Activated naive CD4-positive, alpha-beta T cell treated with anti-CD3 and anti-CD28 coated beads for 36 hours (primary cell): ENCODE data around the gene ANKRD42. TPM values are rescaled to one million over a fixed set of nuclear protein-coding genes. Genes with fewer than 3 reads are reported as not detected.
A peak's percentile ranks its signal among the peaks of the same experiment; 100 is the strongest.

Source experiments
- CTCF ChIA-PET: fragments of 350-600 bp; sonication (Branson Sonifier 250); formaldehyde crosslinking; loops from one replicate; lab custom pipeline; 2021; ENCODE audit warnings: antibody characterized with exemption; lab: Charles Lee
- DNase-seq: peaks from one replicate; pipeline ENCODE4 v3.0.0-alpha.2; 2020
- H3K27ac Mint-ChIP-seq: one replicate; pipeline ENCODE4 v1.8.0; 2021; ENCODE audit warnings: mild to moderate bottlenecking, mixed read lengths
- H3K27me3 Mint-ChIP-seq: one replicate; pipeline ENCODE4 v1.8.0; 2021; ENCODE audit warnings: low read depth, mixed read lengths
- H3K36me3 Mint-ChIP-seq: one replicate; pipeline ENCODE4 v1.8.0; 2021; ENCODE audit warnings: low read depth, mixed read lengths
- H3K4me1 Mint-ChIP-seq: one replicate; pipeline ENCODE4 v1.8.0; 2021; ENCODE audit warnings: low read depth, mixed read lengths
- H3K4me3 Mint-ChIP-seq: one replicate; pipeline ENCODE4 v1.8.0; 2021; ENCODE audit warnings: mild to moderate bottlenecking, moderate library complexity, mixed read lengths
- H3K9me3 Mint-ChIP-seq: one replicate; pipeline ENCODE4 v1.8.0; 2021; ENCODE audit warnings: mixed read lengths
- intact Hi-C: fragments of 100-400 bp; cut with micrococcal nuclease; formaldehyde crosslinking; loops from one replicate; pipeline ENCODE4 v1.15.1; 2023
- total RNA-seq, 2 experiments: library from RNA; stranded (reverse); gene quantifications; one replicate each; pipeline ENCODE4 v1.2.3, GENCODE V29; 2021

The ANKRD42 gene
- total RNA-seq, 2 experiments from 2014 or later = 2.3 to 2.7 TPM

DNA sequence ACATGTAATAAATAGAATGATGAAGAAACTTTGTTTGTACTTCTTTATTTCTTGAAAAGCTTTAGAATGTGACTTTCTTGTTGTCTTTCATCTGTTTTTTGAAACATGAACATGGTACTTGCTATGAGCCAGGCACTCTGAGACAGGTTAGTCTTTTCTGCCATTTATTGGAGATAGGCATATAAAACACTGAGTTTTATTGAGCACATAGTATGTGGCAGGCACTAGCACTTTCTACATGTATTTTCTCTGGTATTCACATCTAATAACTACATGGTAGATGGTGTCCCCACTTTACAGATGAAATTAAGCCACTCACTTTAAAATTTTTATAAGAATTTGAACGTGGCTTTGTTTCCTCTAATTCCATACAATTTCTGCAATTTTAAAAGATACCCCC lies 7.7 kb upstream of the ANKRD42 start:
- intact Hi-C loops = no loop called here
- no peak overlapping the region for H3K27ac Mint-ChIP-seq
- H3K4me3 Mint-ChIP-seq = no peak overlapping the region
- no peak for DNase-seq
- H3K36me3 Mint-ChIP-seq = peaks cover 37% of the 10 kb centered on the region
- H3K4me1 Mint-ChIP-seq = peaks cover 11% of the 10 kb centered on the region
- H3K9me3 Mint-ChIP-seq = no peaks in the 10 kb centered on the region
- CTCF ChIA-PET = no interaction called here
- H3K27me3 Mint-ChIP-seq = no peaks in the 10 kb centered on the region

DNA sequence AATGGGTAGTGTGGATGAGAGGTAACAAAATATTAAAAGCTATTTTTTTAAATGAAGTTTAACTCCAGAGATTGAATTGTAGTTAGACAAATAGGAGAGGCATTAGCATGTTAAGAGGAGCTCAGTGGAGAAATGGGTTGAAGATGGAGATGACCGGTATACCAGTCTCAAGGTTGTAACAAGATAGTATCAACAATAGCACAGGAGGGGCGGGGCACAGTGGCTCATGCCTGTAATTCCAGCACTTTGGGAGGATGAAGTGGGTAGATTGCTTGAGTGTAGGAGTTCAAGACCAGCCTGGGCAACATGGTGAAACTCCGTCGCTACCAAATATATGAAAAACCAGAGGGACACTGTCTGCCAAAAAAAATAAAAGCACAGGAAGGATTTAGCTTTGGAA lies 6.0 kb upstream of the ANKRD42 start:
- DNase-seq = no peak
- H3K36me3 Mint-ChIP-seq = peaks cover 36% of the 10 kb centered on the region
- no peak overlapping the region for H3K4me3 Mint-ChIP-seq
- CTCF ChIA-PET = interaction anchor here (0.6 kb wide), 1 partner anchor 401 kb away, joined by 3 read pairs; no protein-coding TSS in a partner anchor
- intact Hi-C loops = no loop called here
- H3K4me1 Mint-ChIP-seq = peaks cover 13% of the 10 kb centered on the region
- H3K27me3 Mint-ChIP-seq = no peaks in the 10 kb centered on the region
- no peaks in the 10 kb centered on the region for H3K9me3 Mint-ChIP-seq
- H3K27ac Mint-ChIP-seq = peak overlapping the region; percentile 2

DNA sequence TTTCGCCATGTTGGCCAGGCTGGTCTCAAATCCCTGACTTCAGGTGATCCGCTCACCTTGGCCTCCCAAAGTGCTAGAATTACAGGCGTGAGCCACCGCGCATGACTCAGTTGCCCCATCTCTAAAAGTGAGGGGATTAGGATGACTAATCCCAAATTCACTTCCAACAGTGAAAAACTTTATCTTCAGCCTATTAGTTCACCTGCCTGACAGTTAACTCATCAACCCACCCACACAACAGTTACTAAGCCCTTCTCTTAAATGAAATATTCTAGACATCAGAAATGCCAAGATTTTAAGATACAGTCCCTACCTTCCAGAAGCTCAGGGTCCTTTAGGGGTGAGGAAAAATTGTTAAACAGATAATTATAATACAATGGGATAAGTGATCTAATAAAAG lies 2.0 kb upstream of the ANKRD42 start:
- no peaks in the 10 kb centered on the region for H3K9me3 Mint-ChIP-seq
- CTCF ChIA-PET = interaction anchor here (0.7 kb wide), 1 partner anchor 52 kb away, joined by 3 read pairs; no protein-coding TSS in a partner anchor
- intact Hi-C loops = loop anchor here (5.0 kb wide), 1 partner anchor 459 kb away; the partner anchor contains the start of gene FAM181B
- no peak overlapping the region for H3K4me3 Mint-ChIP-seq
- peaks cover 30% of the 10 kb centered on the region for H3K36me3 Mint-ChIP-seq
- peak overlapping the region; percentile 44 for H3K27ac Mint-ChIP-seq
- no peaks in the 10 kb centered on the region for H3K27me3 Mint-ChIP-seq
- H3K4me1 Mint-ChIP-seq = peaks cover 36% of the 10 kb centered on the region
- no peak for DNase-seq

DNA sequence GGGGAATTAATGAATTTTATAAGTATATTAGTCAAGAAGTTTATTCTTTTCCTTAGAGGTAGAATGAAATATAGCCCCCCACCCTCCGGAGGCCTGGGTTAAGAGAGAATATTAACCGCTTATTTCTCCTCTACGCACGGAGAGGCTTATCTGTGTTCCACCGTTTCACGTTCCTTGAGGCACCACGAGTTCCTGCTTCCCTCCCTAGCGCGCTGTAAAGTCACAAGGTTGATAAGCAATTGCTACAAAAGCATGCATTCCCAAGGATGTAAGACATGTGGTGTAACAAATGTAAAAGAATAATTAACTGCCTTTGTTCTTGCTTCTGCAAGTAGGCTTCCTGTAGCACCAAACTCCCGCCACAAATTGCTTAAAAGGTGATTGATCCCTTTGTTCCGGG lies 1.5 kb upstream of the ANKRD42 start:
- CTCF ChIA-PET = no interaction called here
- Mint-ChIP-seq H3K27me3 (no peaks in the 10 kb centered on the region), H3K9me3 (no peaks in the 10 kb centered on the region), H3K4me1 (peaks cover 41% of the 10 kb centered on the region), H3K36me3 (peaks cover 25% of the 10 kb centered on the region), H3K4me3 (peak overlapping the region; percentile 95), H3K27ac (peak overlapping the region; percentile 95)
- intact Hi-C loops = loop anchor here (5.0 kb wide), 1 partner anchor 460 kb away; the partner anchor contains the start of gene FAM181B
- DNase-seq = no peak

DNA sequence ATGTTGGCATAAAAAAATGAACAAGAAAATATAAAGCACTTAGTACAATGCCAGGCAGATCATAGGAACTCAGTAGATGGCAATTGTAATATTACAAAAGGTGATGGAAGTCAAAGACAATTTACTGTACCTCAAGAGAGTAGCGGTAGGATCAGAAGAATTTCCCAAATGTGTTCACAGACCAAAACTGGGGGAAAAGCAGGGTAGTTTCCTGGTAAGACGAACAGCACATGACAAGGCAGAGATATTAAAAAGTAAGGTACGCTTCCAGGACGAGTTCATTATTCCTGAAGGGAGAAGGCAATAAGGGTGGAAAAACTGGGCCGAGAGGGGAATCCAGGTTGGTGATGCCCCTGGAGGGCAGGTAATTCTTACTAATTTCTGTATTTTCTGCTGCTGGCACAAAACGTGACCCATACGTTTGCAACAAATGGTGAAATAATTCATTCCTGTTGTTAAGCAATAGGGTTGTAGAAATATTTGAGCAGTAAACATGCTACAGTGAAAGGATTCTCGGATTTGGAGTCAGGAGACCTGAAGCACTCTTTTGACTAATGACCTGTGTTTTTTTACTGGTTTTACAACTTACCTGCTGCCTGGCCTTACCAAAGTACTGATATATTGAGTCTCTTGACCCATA lies 786 bp upstream of the ANKRD42 start:
- intact Hi-C loops = loop anchor here (1.0 to 5.0 kb wide), 8 partner anchors 36 to 460 kb away; partner anchors contain the start of genes DDIAS, FAM181B and RAB30
- Mint-ChIP-seq H3K27ac (peak overlapping the region; percentile 95), H3K36me3 (peaks cover 19% of the 10 kb centered on the region)

DNA sequence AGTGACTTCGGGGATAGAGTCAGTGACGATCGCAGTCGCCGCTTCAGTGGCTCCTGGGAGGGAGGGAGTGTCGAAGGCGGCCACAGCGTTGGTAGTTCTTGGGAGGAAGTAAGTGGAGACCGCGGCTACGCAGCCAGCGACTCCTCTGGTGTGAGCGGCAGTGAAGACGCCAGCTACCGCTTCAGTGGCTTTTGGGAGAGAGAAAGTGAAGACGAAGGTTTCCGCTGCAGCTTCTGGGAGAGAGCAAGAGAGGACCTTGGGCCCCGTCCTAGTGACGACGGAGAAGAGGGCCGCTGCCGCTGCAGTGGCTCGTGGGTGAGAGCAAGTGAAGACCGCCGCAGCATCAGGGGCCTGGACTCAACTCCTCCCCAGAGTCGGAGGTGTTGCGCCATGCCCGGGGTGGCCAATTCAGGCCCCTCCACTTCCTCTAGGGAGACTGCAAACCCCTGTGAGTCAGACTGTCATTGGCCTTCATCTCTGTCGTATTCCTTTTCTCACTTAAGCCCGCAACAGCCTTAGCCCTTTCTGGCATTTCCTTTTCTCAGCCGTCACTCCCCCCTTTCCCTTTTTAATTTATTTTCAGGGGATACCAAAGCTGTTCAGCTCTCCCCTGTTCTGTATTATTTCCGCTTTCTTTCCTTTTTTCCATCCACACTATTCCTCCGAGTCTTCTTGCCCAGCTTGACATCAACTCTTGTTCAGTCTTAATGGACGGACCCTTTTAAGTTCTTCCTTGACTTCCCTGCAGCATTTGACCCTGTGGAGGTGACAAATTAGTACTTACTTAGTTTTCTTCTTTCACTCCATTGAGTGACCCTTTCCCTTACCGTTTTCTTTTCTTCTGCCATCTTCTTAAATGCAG lies 1.0 kb downstream of the ANKRD42 start:
- intact Hi-C loops = loop anchor here (1.0 to 5.0 kb wide), 3 partner anchors 56 to 462 kb away; partner anchors contain the start of gene FAM181B
- CTCF ChIA-PET = interaction anchor here (0.7 to 1.0 kb wide), 2 partner anchors 25 to 36 kb away, joined by 3 read pairs; no protein-coding TSS in a partner anchor
- Mint-ChIP-seq H3K27ac (peak overlapping the region; percentile 95), H3K4me1 (peaks cover 41% of the 10 kb centered on the region), H3K4me3 (peak overlapping the region; percentile 95), H3K9me3 (no peaks in the 10 kb centered on the region), H3K36me3 (peaks cover 15% of the 10 kb centered on the region), H3K27me3 (no peaks in the 10 kb centered on the region)
- peak; percentile 64 for DNase-seq

More for the DNA sequence above, 786 bp upstream of the ANKRD42 start:
- CTCF ChIA-PET = interaction anchor here (1.0 kb wide), 1 partner anchor 288 kb away, joined by 3 read pairs; no protein-coding TSS in a partner anchor
- DNase-seq = no peak
- Mint-ChIP-seq H3K9me3 (no peaks in the 10 kb centered on the region), H3K4me1 (peaks cover 43% of the 10 kb centered on the region), H3K27me3 (no peaks in the 10 kb centered on the region), H3K4me3 (peak overlapping the region; percentile 95)

DNA sequence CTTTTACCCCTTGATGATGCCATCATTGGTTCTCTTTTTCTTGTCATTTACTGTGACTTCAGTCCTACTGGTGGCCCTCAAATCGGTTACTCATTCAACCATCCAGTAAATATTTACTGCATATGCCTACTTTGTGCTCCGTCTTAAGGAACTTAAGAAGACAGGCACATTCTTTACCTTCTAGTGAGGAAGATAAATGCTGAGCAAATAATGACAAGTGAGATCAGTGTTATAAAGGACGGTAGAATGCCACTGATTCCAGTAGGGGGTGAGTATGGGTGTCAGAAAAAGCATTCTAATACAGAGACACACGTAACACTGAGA lies 1.6 kb downstream of the ANKRD42 start:
- no peaks in the 10 kb centered on the region for H3K9me3 Mint-ChIP-seq
- peaks cover 44% of the 10 kb centered on the region for H3K4me1 Mint-ChIP-seq
- CTCF ChIA-PET = interaction anchor here (1.0 kb wide), 1 partner anchor 36 kb away, joined by 3 read pairs; no protein-coding TSS in a partner anchor
- H3K4me3 Mint-ChIP-seq = peak overlapping the region; percentile 95
- no peak for DNase-seq
- H3K36me3 Mint-ChIP-seq = peaks cover 17% of the 10 kb centered on the region
- intact Hi-C loops = loop anchor here (2.0 kb wide), 1 partner anchor 56 kb away; no protein-coding TSS in a partner anchor
- peak overlapping the region; percentile 95 for H3K27ac Mint-ChIP-seq
- no peaks in the 10 kb centered on the region for H3K27me3 Mint-ChIP-seq

DNA sequence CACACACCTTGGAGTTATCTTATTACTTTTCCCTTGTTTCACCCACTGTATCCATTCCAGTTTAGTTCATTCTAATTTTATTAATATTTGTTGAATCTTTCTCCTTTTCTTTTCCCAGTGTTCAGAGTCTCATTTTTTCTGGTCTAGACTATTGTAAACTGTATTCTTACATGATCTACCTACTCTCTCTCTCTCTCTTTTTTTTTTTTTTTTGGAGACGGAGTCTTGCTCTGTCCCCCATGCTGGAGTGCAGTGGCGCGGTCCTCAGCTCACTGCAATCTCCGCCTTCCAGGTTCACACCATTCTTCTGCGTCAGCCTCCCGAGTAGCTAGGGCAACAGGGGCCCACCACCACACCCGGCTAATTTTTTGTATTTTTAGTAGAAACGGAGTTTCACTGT lies 2.1 kb downstream of the ANKRD42 start:
- H3K27ac Mint-ChIP-seq = no peak overlapping the region
- H3K4me1 Mint-ChIP-seq = peaks cover 46% of the 10 kb centered on the region
- no peak overlapping the region for H3K4me3 Mint-ChIP-seq

DNA sequence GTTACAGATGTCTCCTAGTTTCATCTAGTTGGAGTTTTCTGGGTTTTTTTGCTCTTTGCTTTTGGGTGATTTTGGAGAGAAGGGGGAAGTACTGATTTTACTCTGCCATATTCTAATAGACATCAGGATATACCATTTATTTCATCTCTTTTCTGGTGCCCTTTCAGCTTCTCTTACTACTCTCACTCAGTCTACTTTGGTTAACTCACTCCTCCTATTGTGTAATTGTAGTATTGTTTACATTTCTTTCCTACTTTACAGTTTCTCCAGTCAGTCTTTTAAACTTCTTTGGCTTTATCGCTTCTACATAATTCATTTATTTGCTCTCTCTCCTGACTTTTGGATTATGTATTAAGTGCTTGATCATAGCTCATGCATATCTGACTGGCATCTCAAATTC lies 6.5 kb downstream of the ANKRD42 start:
- CTCF ChIA-PET = interaction anchor here (0.6 to 1.1 kb wide), 2 partner anchors 44 to 467 kb away, joined by 3 to 4 read pairs; no protein-coding TSS in a partner anchor

More for the DNA sequence above, 2.1 kb downstream of the ANKRD42 start:
- intact Hi-C loops = loop anchor here (2.0 kb wide), 1 partner anchor 55 kb away; no protein-coding TSS in a partner anchor
- Mint-ChIP-seq H3K9me3 (no peaks in the 10 kb centered on the region), H3K36me3 (peaks cover 18% of the 10 kb centered on the region), H3K27me3 (no peaks in the 10 kb centered on the region)
- no peak for DNase-seq
- CTCF ChIA-PET = interaction anchor here (0.6 to 1.0 kb wide), 2 partner anchors 37 to 434 kb away, joined by 3 to 5 read pairs; no protein-coding TSS in a partner anchor

DNA sequence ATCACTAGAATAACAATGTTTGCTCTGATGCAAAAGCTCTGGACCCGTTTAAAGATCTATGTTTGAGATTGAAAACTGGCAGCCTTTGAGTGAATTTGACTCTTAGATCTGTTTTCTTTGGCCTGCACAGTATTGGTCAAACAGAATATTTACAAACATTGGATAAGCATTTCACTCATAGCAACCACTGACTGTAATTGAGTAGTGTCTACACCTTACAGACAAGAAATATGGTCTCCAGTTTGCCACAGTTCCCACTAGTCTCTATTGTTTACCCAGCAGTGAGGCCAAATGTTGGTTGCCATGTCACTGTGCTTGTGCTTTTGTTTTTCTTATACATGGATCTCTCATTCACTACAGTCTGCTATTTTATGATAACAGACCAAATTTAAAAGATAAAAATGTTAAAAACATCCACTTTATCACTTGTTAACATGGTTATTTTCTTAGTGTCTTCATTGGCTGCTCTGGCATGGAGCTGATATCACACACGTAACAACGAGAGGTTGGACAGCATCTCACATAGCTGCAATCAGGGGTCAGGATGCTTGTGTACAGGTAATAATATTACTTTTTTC lies 12.2 kb downstream of the ANKRD42 start:
- H3K9me3 Mint-ChIP-seq = no peaks in the 10 kb centered on the region
- no peak overlapping the region for H3K4me3 Mint-ChIP-seq
- no peak for DNase-seq
- H3K36me3 Mint-ChIP-seq = peaks cover 6% of the 10 kb centered on the region
- no peaks in the 10 kb centered on the region for H3K4me1 Mint-ChIP-seq
- intact Hi-C loops = no loop called here
- H3K27me3 Mint-ChIP-seq = no peaks in the 10 kb centered on the region
- no peak overlapping the region for H3K27ac Mint-ChIP-seq
- CTCF ChIA-PET = interaction anchor here (0.6 to 0.7 kb wide), 2 partner anchors 9 to 264 kb away, joined by 3 read pairs; no protein-coding TSS in a partner anchor

More for the DNA sequence above, 6.5 kb downstream of the ANKRD42 start:
- H3K4me3 Mint-ChIP-seq = no peak overlapping the region
- intact Hi-C loops = no loop called here
- DNase-seq = no peak
- H3K9me3 Mint-ChIP-seq = no peaks in the 10 kb centered on the region
- peaks cover 28% of the 10 kb centered on the region for H3K4me1 Mint-ChIP-seq
- H3K36me3 Mint-ChIP-seq = peaks cover 11% of the 10 kb centered on the region
- H3K27me3 Mint-ChIP-seq = no peaks in the 10 kb centered on the region
- H3K27ac Mint-ChIP-seq = no peak overlapping the region

DNA sequence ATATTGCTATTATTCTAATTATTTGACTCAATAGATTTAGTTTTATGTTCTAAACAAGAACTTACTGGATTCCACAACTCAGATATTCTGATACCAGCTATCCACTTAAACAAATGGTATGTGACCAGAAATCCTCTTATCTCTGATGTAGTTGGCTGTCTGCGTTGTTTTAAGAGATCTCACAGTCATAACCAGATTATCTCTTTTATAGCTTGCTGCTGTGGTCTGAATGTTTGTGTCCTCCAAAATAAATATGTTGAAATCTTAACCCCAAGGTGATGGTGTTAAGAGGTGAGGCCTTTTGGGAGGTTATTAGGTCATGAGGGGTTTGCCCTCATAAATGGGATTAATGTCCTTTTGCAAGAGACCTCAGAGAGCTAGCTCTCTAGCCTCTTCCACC lies 12.7 kb downstream of the ANKRD42 start:
- intact Hi-C loops = no loop called here
- Mint-ChIP-seq H3K9me3 (no peaks in the 10 kb centered on the region), H3K4me3 (no peak overlapping the region), H3K27ac (no peak overlapping the region), H3K36me3 (peaks cover 6% of the 10 kb centered on the region), H3K27me3 (no peaks in the 10 kb centered on the region), H3K4me1 (no peaks in the 10 kb centered on the region)
- CTCF ChIA-PET = interaction anchor here (0.6 to 0.7 kb wide), 2 partner anchors 10 to 264 kb away, joined by 3 read pairs; no protein-coding TSS in a partner anchor
- no peak for DNase-seq
